ENCODE data around the gene ZNF148.

ZNF148 gene

GRCh38 chr3:125287248-125287647 lies 87.9 kb downstream of the ZNF148 start:
- no peak for DNase-seq (ENCODE audit: low read depth in 1 of 2, low spot score in 1 of 2)
- no peak overlapping the region for H3K27ac ChIP-seq (replicated peaks)
- H3K4me3 ChIP-seq (replicated peaks; ENCODE audit: insufficient read depth, low read length), result no peak overlapping the region
- no peaks in the 10 kb centered on the region for H3K27me3 ChIP-seq (ENCODE audit: insufficient read depth, poor library complexity, severe bottlenecking)
- TF ChIP-seq GABPA (IDR thresholded peaks at IDR 0.05; ENCODE audit: low read depth), result no peak
- TF ChIP-seq SPI1 (IDR thresholded peaks at IDR 0.05; ENCODE audit: borderline replicate concordance, low read depth), result no peak
- TF ChIP-seq, protein P1, sequence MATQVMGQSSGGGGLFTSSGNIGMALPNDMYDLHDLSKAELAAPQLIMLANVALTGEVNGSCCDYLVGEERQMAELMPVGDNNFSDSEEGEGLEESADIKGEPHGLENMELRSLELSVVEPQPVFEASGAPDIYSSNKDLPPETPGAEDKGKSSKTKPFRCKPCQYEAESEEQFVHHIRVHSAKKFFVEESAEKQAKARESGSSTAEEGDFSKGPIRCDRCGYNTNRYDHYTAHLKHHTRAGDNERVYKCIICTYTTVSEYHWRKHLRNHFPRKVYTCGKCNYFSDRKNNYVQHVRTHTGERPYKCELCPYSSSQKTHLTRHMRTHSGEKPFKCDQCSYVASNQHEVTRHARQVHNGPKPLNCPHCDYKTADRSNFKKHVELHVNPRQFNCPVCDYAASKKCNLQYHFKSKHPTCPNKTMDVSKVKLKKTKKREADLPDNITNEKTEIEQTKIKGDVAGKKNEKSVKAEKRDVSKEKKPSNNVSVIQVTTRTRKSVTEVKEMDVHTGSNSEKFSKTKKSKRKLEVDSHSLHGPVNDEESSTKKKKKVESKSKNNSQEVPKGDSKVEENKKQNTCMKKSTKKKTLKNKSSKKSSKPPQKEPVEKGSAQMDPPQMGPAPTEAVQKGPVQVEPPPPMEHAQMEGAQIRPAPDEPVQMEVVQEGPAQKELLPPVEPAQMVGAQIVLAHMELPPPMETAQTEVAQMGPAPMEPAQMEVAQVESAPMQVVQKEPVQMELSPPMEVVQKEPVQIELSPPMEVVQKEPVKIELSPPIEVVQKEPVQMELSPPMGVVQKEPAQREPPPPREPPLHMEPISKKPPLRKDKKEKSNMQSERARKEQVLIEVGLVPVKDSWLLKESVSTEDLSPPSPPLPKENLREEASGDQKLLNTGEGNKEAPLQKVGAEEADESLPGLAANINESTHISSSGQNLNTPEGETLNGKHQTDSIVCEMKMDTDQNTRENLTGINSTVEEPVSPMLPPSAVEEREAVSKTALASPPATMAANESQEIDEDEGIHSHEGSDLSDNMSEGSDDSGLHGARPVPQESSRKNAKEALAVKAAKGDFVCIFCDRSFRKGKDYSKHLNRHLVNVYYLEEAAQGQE (IDR thresholded peaks at IDR 0.05; ENCODE audit: insufficient replicate concordance, low read depth), result no peak
- no peak for TF ChIP-seq POLR2AphosphoS5 (IDR thresholded peaks at IDR 0.05; ENCODE audit: low read depth)
- TF ChIP-seq CTCF (IDR thresholded peaks at IDR 0.05; ENCODE audit: insufficient read depth, low read length), result no peak

DNA sequence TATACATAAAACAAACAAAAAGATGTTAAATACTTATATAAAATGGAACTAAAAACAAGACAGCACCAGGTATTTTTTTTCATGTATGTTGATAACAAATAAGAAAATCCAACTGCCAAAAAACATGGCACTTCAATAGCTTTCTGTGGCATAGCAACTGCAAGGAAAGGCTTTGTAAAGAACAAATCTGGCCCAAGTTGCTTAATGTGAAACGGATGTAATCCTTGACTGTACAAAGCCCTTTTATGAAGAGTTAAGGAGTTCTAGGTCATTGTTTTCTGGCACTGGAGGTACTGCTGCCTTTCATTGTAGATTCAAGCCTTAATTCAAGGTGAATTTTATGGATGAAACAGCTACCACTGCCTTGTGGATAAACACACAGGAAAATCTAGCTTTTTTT lies 93.7 kb downstream of the ZNF148 start:
- DNase-seq (ENCODE audit: low read depth in 1 of 2, low spot score in 1 of 2), result no peak
- H3K27me3 ChIP-seq (ENCODE audit: insufficient read depth, poor library complexity, severe bottlenecking), result no peaks in the 10 kb centered on the region
- TF ChIP-seq GABPA (IDR thresholded peaks at IDR 0.05; ENCODE audit: low read depth) (no peak), CTCF (IDR thresholded peaks at IDR 0.05; ENCODE audit: insufficient read depth, low read length) (no peak), SPI1 (IDR thresholded peaks at IDR 0.05; ENCODE audit: borderline replicate concordance, low read depth) (no peak), POLR2AphosphoS5 (IDR thresholded peaks at IDR 0.05; ENCODE audit: low read depth) (no peak)
- TF ChIP-seq, protein P1 (IDR thresholded peaks at IDR 0.05; ENCODE audit: insufficient replicate concordance, low read depth), result no peak
- no peak overlapping the region for H3K27ac ChIP-seq (replicated peaks)
- no peak overlapping the region for H3K4me3 ChIP-seq (replicated peaks; ENCODE audit: insufficient read depth, low read length)

- Histone ChIP-seq H3K27me3 (ENCODE audit: insufficient read depth, poor library complexity, severe bottlenecking) (no peaks in the 10 kb centered on the region), H3K4me3 (replicated peaks; ENCODE audit: insufficient read depth, low read length) (no peak overlapping the region), H3K27ac (replicated peaks) (no peak overlapping the region)
- no peak for DNase-seq (ENCODE audit: low read depth in 1 of 2, low spot score in 1 of 2)
- TF ChIP-seq, protein P1 (IDR thresholded peaks at IDR 0.05; ENCODE audit: insufficient replicate concordance, low read depth), result no peak
Measured at GRCh38 chr3:125280668-125281361, 94.3 kb downstream of the ZNF148 start.
